Sigmoid colon (tissue), 7 donors: ENCODE data around the gene CYB561A3. TPM values are rescaled to one million over a fixed set of nuclear protein-coding genes. Genes with fewer than 3 reads are reported as not detected.

Experiments
- DNase-seq: peaks from one replicate; pipeline ENCODE4 v3.0.0-alpha.2; 2019
- H3K27ac ChIP-seq, 4 donors: fragments of 200-600 bp; sonication (generic); one replicate each; pipeline ENCODE4 v1.5.1; 2016 to 2019; ENCODE audit warnings: mild to moderate bottlenecking in 1 of 4
- H3K27me3 ChIP-seq, 3 donors: fragments of 200-600 bp; sonication (generic); one replicate each; pipeline ENCODE4 v1.5.1; 2019; ENCODE audit warnings: mild to moderate bottlenecking in 1 of 3
- H3K36me3 ChIP-seq, 4 donors: fragments of 200-600 bp; sonication (generic); one replicate each; pipeline ENCODE4 v1.5.1; 2016 to 2019
- H3K4me1 ChIP-seq, 4 donors: fragments of 200-600 bp; sonication (generic); one replicate each; pipeline ENCODE4 v1.5.1; 2017 to 2019
- H3K4me3 ChIP-seq, 4 donors: fragments of 200-600 bp; sonication (generic); one replicate each; pipeline ENCODE4 v1.5.1; 2017 to 2019; ENCODE audit warnings: mild to moderate bottlenecking in 2 of 4, moderate library complexity in 1 of 4
- H3K9me3 ChIP-seq, 4 donors: fragments of 200-600 bp in 3 of 4; sonication (generic) in 3 of 4; one replicate each; pipeline versions ENCODE4 v1.5.1 to v1.6.1; 2013 to 2019
- CTCF ChIP-seq, 4 experiments: fragments of 450-650 bp in 3 of 4; fragments of 200-600 bp in 1 of 4; IDR thresholded peaks; one replicate each; pipeline ENCODE4 v1.5.1; 2016 to 2019; ENCODE audit warnings: antibody characterized with exemption in 4 of 4, mild to moderate bottlenecking in 3 of 4, moderate library complexity in 2 of 4
- EP300 ChIP-seq, 4 donors: sonication (generic); formaldehyde crosslinking; IDR thresholded peaks; one replicate each; pipeline ENCODE4 v1.6.1; 2017; ENCODE audit warnings: antibody characterized with exemption in 4 of 4
- POLR2A ChIP-seq, 2 donors: fragments of 450-650 bp; IDR thresholded peaks; one replicate each; pipeline ENCODE4 v1.6.1; 2016; ENCODE audit warnings: antibody characterized with exemption in 2 of 2, mild to moderate bottlenecking in 2 of 2, moderate library complexity in 2 of 2
- POLR2AphosphoS5 ChIP-seq, 4 donors: sonication (generic); formaldehyde crosslinking; IDR thresholded peaks; one replicate each; pipeline ENCODE4 v1.6.1; 2017; ENCODE audit warnings: antibody characterized with exemption in 4 of 4
- WGBS, 2 donors: extraction: QIAGEN DNeasy Blood & Tissue Kit; methylation state at CpG; one replicate each; pipeline ENCODE4 v1.1.7; 2013; 5-methylcytosine and 5-hydroxymethylcytosine counted together
- intact Hi-C: fragments of 100-400 bp; cut with DNase I; formaldehyde crosslinking; loops from one replicate; pipeline ENCODE4 v1.15.1; 2023
- polyA plus RNA-seq, 3 donors: library from polyadenylated mRNA; stranded (reverse); fragments of 200-250 nt; gene quantifications; one replicate each; pipeline ENCODE4 v1.2.3, GENCODE V29; 2013
- total RNA-seq, 4 donors: library from RNA; depleted of rRNA; stranded (reverse); fragments of >200 nt; gene quantifications; one replicate each; pipeline ENCODE4 v1.1.0, GENCODE V29; 2016
- donor health status: healthy with polysubstance abuse.
- donor health status: Bipolar disorder and iron deficiency.
- donor health status: healthy.

CYB561A3 gene
- total and polyA plus RNA-seq, 7 donors: 17.3 to 66.2 (median 35.1) TPM

GRCh38 chr11:61303725-61304124 lies 58.0 kb downstream of the CYB561A3 start:
- no peaks in the 10 kb centered on the region for H3K9me3 ChIP-seq
- intact Hi-C loops: no loop called here
- TF ChIP-seq POLR2A (IDR thresholded peaks at IDR 0.05) (no peak), CTCF (IDR thresholded peaks at IDR 0.05) (no peak), POLR2AphosphoS5 (IDR thresholded peaks at IDR 0.05) (no peak), EP300 (IDR thresholded peaks at IDR 0.05) (no peak)
- H3K27ac ChIP-seq: no peak overlapping the region
- no peak overlapping the region for H3K4me3 ChIP-seq
- H3K27me3 ChIP-seq: no peaks in the 10 kb centered on the region
- peaks cover 64 to 100% (median 74%) of the 10 kb centered on the region in 4 donors for H3K36me3 ChIP-seq
- H3K4me1 ChIP-seq: peaks cover 0 to 2% (median 0%) of the 10 kb centered on the region in 4 donors
- WGBS, 2 donors: 96 to 98% methylated on average over 9 of the region's 9 CpGs
- DNase-seq: no peak

GRCh38 chr11:61302550-61302949 lies 59.1 kb downstream of the CYB561A3 start:
- Histone ChIP-seq H3K4me1 (peaks cover 0 to 12% (median 3%) of the 10 kb centered on the region in 4 donors), H3K27ac (no peak overlapping the region), H3K9me3 (no peaks in the 10 kb centered on the region), H3K36me3 (peaks cover 52 to 99% (median 62%) of the 10 kb centered on the region in 4 donors), H3K27me3 (no peaks in the 10 kb centered on the region), H3K4me3 (no peak overlapping the region)
- no peak for DNase-seq
- intact Hi-C loops: no loop called here
- no peak for TF ChIP-seq EP300 (IDR thresholded peaks at IDR 0.05)
- no peak for TF ChIP-seq POLR2AphosphoS5 (IDR thresholded peaks at IDR 0.05)
- TF ChIP-seq POLR2A (IDR thresholded peaks at IDR 0.05): no peak
- TF ChIP-seq CTCF (IDR thresholded peaks at IDR 0.05): no peak
- WGBS, 2 donors: 95 to 96% methylated on average over 13 of the region's 13 CpGs

Other genes starting within 250 kb of the CYB561A3 start
- gene VPS37C, start 200.5 kb downstream of the CYB561A3 start, total RNA-seq: 10 to 100 TPM in 3 of 4 donors, 1 to 10 TPM in 1; 8.6 to 25.4 (median 18.5) TPM
- 10 to 100 TPM; 16.9 to 19.3 (median 18.6) TPM for gene VPS37C, start 200.5 kb downstream of the CYB561A3 start, polyA plus RNA-seq
- gene PGA3, start 158.4 kb downstream of the CYB561A3 start, total RNA-seq: 1 to 10 TPM in 1 of 4 donors, under 1 TPM in 1, not detected in 2; 0.33 to 2.5 TPM
- gene PGA3, start 158.4 kb downstream of the CYB561A3 start, polyA plus RNA-seq: 10 to 100 TPM in 2 of 3 donors, under 1 TPM in 1; 0.06 to 25.2 (median 14.3) TPM
- gene PGA4, start 139.5 kb downstream of the CYB561A3 start, total RNA-seq: 1 to 10 TPM in 2 of 4 donors, not detected in 2; 2.5 to 4.3 TPM
- 10 to 100 TPM in 1 of 3 donors, 1 to 10 TPM in 1, under 1 TPM in 1; 0.26 to 27.6 (median 5.3) TPM for gene PGA4, start 139.5 kb downstream of the CYB561A3 start, polyA plus RNA-seq
- 1 to 10 TPM in 1 of 4 donors, not detected in 3; 2.1 TPM for gene PGA5, start 120.7 kb downstream of the CYB561A3 start, total RNA-seq
- 1 to 10 TPM in 2 of 3 donors, not detected in 1; 1.2 to 1.8 TPM for gene PGA5, start 120.7 kb downstream of the CYB561A3 start, polyA plus RNA-seq
- gene VWCE, start 66.6 kb downstream of the CYB561A3 start, total RNA-seq: 1 to 10 TPM in 2 of 4 donors, under 1 TPM in 2; 0.49 to 5.5 (median 0.81) TPM
- gene VWCE, start 66.6 kb downstream of the CYB561A3 start, polyA plus RNA-seq: under 1 TPM in 1 of 3 donors, not detected in 2; 0.61 TPM
- 100 to 1,000 TPM; 101 to 108 (median 105) TPM for gene DDB1, start 28.8 kb downstream of the CYB561A3 start, total RNA-seq
- 100 to 1,000 TPM in 1 of 3 donors, 10 to 100 TPM in 2; 68.2 to 120 (median 75.1) TPM for gene DDB1, start 28.8 kb downstream of the CYB561A3 start, polyA plus RNA-seq
- gene TKFC, start 28.7 kb downstream of the CYB561A3 start, total RNA-seq: 10 to 100 TPM; 10.8 to 12.0 (median 11.8) TPM
- 10 to 100 TPM; 14.4 to 40.0 (median 29.4) TPM for gene TKFC, start 28.7 kb downstream of the CYB561A3 start, polyA plus RNA-seq
- gene TMEM138, start 492 bp upstream of the CYB561A3 start, total RNA-seq: 10 to 100 TPM; 13.5 to 33.8 (median 21.0) TPM
- gene TMEM138, start 492 bp upstream of the CYB561A3 start, polyA plus RNA-seq: 10 to 100 TPM; 12.6 to 39.9 (median 19.4) TPM
- 10 to 100 TPM in 3 of 4 donors, 1 to 10 TPM in 1; 6.9 to 17.6 (median 12.0) TPM for gene TMEM216, start 30.7 kb upstream of the CYB561A3 start, total RNA-seq
- 10 to 100 TPM; 12.5 to 14.4 (median 14.1) TPM for gene TMEM216, start 30.7 kb upstream of the CYB561A3 start, polyA plus RNA-seq
- gene CPSF7, start 68.1 kb upstream of the CYB561A3 start, total RNA-seq: 10 to 100 TPM; 38.2 to 45.4 (median 42.0) TPM
- 10 to 100 TPM; 18.0 to 48.4 (median 19.0) TPM for gene CPSF7, start 68.1 kb upstream of the CYB561A3 start, polyA plus RNA-seq
- 10 to 100 TPM; 27.3 to 97.3 (median 61.2) TPM for gene SDHAF2, start 68.2 kb upstream of the CYB561A3 start, total RNA-seq
- 10 to 100 TPM; 45.7 to 62.5 (median 61.7) TPM for gene SDHAF2, start 68.2 kb upstream of the CYB561A3 start, polyA plus RNA-seq
- gene LRRC10B, start 146.9 kb upstream of the CYB561A3 start, total RNA-seq: 1 to 10 TPM in 2 of 4 donors, under 1 TPM in 2; 0.71 to 4.4 (median 1.3) TPM
- 1 to 10 TPM in 1 of 3 donors, not detected in 2; 1.1 TPM for gene LRRC10B, start 146.9 kb upstream of the CYB561A3 start, polyA plus RNA-seq
- gene SYT7, start 219.2 kb upstream of the CYB561A3 start, total RNA-seq: 1 to 10 TPM in 3 of 4 donors, under 1 TPM in 1; 0.66 to 3.6 (median 1.6) TPM
- gene SYT7, start 219.2 kb upstream of the CYB561A3 start, polyA plus RNA-seq: 1 to 10 TPM; 4.2 to 8.4 (median 6.6) TPM